HepG2 (cell line): ENCODE data around the gene BIRC7. TPM values are rescaled to one million over a fixed set of nuclear protein-coding genes. Genes with fewer than 3 reads are reported as not detected.

Experiments
- CBFB ChIP-seq: sonication (generic); formaldehyde crosslinking; IDR thresholded peaks from 2 replicates; pipeline ENCODE4 v1.4.0; 2020; ENCODE audit warnings: missing genetic modification reagents
- EED ChIP-seq: sonication (generic); formaldehyde crosslinking; IDR thresholded peaks from 2 replicates; pipeline ENCODE4 v1.5.0; 2020; ENCODE audit warnings: mild to moderate bottlenecking, missing genetic modification reagents
- GATAD2A ChIP-seq: IDR thresholded peaks from 2 replicates; pipeline ENCODE4 v1.6.1; 2016
- GPN1 ChIP-seq: sonication (generic); formaldehyde crosslinking; IDR thresholded peaks from 2 replicates; pipeline ENCODE4 v1.5.1; 2020; ENCODE audit warnings: missing genetic modification reagents, borderline replicate concordance
- REPIN1 ChIP-seq: sonication (generic); formaldehyde crosslinking; IDR thresholded peaks from 2 replicates; pipeline ENCODE4 v1.8.0; 2022; ENCODE audit warnings: missing genetic modification reagents, low read depth, mild to moderate bottlenecking, borderline replicate concordance
- SALL2 ChIP-seq: sonication (generic); formaldehyde crosslinking; IDR thresholded peaks from 2 replicates; pipeline ENCODE4 v1.8.1; 2023; ENCODE audit warnings: mild to moderate bottlenecking, missing genetic modification reagents, inconsistent platforms
- ZNF335 ChIP-seq: sonication (generic); formaldehyde crosslinking; IDR thresholded peaks from 2 replicates; pipeline ENCODE4 v1.4.0; 2020; ENCODE audit warnings: missing genetic modification reagents
- ZNF44 ChIP-seq: sonication (generic); formaldehyde crosslinking; IDR thresholded peaks from 2 replicates; pipeline ENCODE4 v1.5.1; 2020; ENCODE audit warnings: mild to moderate bottlenecking, missing genetic modification reagents
- polyA plus RNA-seq, 8 experiments: library from polyadenylated mRNA; depleted of rRNA in 3 of 8; stranded (reverse) in 7 of 8; unstranded in 1 of 8; fragments of >200 nt; fragmentation: Illumina TruSeq in 4 of 8; extraction: Trizol in 4 of 8; gene quantifications; 2 replicates each; pipeline versions ENCODE4 v1.2.1 to v1.2.3, GENCODE V29; 2011 to 2016; ENCODE audit warnings: low read depth in 4 of 8, missing spikeins in 1 of 8, mixed read lengths in 1 of 8; ENCODE audit not compliant: insufficient read depth in 1 of 8
- total RNA-seq, 5 experiments: library from RNA; depleted of rRNA; stranded (reverse); fragments of >200 nt; fragmentation: Illumina TruSeq; extraction: Trizol; gene quantifications; 2 replicates each; pipeline ENCODE4 v1.2.3, GENCODE V29; 2016; ENCODE audit warnings: low read depth in 1 of 5
- TF ChIP-seq, protein P1 (sequence below): sonication (generic); formaldehyde crosslinking; IDR thresholded peaks from 2 replicates; pipeline ENCODE4 v1.8.1; 2023; ENCODE audit warnings: mild to moderate bottlenecking, inconsistent platforms, moderate library complexity, missing genetic modification reagents, borderline replicate concordance
- TF ChIP-seq, protein P2 (sequence below): IDR thresholded peaks from 2 replicates; pipeline ENCODE4 v1.6.1; 2018; ENCODE audit warnings: missing genetic modification reagents, mild to moderate bottlenecking, missing compliant biosample characterization
- TF ChIP-seq, protein P3 (sequence below): sonication (generic); formaldehyde crosslinking; IDR thresholded peaks from 2 replicates; pipeline ENCODE4 v1.4.0; 2020; ENCODE audit warnings: mild to moderate bottlenecking, missing genetic modification reagents
- TF ChIP-seq, protein P4 (sequence below): sonication (generic); formaldehyde crosslinking; IDR thresholded peaks from 2 replicates; pipeline ENCODE4 v1.9.0; 2021; ENCODE audit warnings: missing genetic modification reagents, mild to moderate bottlenecking, borderline replicate concordance

The BIRC7 gene
- total and polyA plus RNA-seq, 2 of the 13 experiments (the other 11 are each of a cell fraction or from before 2014, with no cell fraction given), result 0.27 to 5.1 TPM

DNA sequence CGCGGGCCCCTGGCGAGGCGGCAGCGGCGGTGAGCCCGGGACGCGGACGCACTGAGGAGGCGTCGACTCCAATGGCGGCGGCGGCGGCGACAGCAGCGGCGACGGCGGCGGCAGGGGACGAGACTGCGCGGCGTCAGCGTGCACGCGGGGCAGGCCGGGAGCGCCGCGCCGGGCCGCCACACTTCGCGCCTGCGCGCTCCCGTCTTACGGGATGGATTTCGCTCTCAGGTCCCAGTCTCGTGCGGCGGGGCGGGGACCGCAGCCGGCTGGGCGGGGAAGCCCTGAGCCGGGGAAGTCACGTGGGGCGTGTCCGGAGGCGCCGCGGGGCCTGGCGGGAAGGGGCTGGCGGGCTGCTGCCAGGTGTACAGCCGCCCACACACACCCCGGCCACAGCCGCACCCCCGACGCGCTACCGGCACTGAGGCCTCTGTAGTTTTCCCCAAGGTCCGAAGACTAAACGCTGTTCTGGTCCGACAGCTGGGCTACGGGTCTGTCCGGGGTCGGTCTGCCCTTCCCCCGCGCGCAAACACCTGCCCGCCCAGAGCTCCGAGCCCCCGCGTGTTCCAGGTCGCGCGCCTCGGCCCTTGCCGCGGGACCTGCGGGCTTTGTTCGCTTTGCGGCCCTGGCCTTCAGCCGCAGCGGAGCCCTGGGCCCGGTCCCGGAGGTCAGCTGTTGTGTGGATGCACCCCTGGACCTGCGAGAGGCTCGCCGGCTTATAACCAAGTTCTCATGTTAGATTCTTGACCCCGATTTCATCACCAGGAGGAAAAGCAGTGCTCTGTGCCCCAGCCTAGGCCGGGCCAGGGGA, 19.5 kb upstream of the BIRC7 start, which contains the start of gene YTHDF1 (continued):
- TF ChIP-seq, protein P1, sequence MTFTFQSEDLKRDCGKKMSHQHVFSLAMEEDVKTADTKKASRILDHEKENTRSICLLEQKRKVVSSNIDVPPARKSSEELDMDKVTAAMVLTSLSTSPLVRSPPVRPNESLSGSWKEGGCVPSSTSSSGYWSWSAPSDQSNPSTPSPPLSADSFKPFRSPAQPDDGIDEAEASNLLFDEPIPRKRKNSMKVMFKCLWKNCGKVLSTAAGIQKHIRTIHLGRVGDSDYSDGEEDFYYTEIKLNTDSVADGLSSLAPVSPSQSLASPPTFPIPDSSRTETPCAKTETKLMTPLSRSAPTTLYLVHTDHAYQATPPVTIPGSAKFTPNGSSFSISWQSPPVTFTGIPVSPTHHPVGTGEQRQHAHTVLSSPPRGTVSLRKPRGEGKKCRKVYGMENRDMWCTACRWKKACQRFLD (CRISPR knock-in tag), result peak; percentile 97
- TF ChIP-seq GATAD2A (CRISPR knock-in tag) (peak; percentile 35; the same call in 1 of the 2 replicates), SALL2 (CRISPR knock-in tag) (peak; percentile 82; the same call in 1 of the 2 replicates), CBFB (CRISPR knock-in tag) (peak; percentile 94), GPN1 (no peak; the same call in none of the 2 replicates), REPIN1 (CRISPR knock-in tag) (peak; percentile 93), EED (CRISPR knock-in tag) (peak; percentile 81), ZNF335 (CRISPR knock-in tag) (no peak; the same call in 1 of the 2 replicates), ZNF44 (CRISPR knock-in tag) (peak; percentile 70; the same call in 1 of the 2 replicates)
- TF ChIP-seq, protein P2, sequence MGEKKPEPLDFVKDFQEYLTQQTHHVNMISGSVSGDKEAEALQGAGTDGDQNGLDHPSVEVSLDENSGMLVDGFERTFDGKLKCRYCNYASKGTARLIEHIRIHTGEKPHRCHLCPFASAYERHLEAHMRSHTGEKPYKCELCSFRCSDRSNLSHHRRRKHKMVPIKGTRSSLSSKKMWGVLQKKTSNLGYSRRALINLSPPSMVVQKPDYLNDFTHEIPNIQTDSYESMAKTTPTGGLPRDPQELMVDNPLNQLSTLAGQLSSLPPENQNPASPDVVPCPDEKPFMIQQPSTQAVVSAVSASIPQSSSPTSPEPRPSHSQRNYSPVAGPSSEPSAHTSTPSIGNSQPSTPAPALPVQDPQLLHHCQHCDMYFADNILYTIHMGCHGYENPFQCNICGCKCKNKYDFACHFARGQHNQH (CRISPR knock-in tag), result peak; percentile 92
- TF ChIP-seq, protein P3, sequence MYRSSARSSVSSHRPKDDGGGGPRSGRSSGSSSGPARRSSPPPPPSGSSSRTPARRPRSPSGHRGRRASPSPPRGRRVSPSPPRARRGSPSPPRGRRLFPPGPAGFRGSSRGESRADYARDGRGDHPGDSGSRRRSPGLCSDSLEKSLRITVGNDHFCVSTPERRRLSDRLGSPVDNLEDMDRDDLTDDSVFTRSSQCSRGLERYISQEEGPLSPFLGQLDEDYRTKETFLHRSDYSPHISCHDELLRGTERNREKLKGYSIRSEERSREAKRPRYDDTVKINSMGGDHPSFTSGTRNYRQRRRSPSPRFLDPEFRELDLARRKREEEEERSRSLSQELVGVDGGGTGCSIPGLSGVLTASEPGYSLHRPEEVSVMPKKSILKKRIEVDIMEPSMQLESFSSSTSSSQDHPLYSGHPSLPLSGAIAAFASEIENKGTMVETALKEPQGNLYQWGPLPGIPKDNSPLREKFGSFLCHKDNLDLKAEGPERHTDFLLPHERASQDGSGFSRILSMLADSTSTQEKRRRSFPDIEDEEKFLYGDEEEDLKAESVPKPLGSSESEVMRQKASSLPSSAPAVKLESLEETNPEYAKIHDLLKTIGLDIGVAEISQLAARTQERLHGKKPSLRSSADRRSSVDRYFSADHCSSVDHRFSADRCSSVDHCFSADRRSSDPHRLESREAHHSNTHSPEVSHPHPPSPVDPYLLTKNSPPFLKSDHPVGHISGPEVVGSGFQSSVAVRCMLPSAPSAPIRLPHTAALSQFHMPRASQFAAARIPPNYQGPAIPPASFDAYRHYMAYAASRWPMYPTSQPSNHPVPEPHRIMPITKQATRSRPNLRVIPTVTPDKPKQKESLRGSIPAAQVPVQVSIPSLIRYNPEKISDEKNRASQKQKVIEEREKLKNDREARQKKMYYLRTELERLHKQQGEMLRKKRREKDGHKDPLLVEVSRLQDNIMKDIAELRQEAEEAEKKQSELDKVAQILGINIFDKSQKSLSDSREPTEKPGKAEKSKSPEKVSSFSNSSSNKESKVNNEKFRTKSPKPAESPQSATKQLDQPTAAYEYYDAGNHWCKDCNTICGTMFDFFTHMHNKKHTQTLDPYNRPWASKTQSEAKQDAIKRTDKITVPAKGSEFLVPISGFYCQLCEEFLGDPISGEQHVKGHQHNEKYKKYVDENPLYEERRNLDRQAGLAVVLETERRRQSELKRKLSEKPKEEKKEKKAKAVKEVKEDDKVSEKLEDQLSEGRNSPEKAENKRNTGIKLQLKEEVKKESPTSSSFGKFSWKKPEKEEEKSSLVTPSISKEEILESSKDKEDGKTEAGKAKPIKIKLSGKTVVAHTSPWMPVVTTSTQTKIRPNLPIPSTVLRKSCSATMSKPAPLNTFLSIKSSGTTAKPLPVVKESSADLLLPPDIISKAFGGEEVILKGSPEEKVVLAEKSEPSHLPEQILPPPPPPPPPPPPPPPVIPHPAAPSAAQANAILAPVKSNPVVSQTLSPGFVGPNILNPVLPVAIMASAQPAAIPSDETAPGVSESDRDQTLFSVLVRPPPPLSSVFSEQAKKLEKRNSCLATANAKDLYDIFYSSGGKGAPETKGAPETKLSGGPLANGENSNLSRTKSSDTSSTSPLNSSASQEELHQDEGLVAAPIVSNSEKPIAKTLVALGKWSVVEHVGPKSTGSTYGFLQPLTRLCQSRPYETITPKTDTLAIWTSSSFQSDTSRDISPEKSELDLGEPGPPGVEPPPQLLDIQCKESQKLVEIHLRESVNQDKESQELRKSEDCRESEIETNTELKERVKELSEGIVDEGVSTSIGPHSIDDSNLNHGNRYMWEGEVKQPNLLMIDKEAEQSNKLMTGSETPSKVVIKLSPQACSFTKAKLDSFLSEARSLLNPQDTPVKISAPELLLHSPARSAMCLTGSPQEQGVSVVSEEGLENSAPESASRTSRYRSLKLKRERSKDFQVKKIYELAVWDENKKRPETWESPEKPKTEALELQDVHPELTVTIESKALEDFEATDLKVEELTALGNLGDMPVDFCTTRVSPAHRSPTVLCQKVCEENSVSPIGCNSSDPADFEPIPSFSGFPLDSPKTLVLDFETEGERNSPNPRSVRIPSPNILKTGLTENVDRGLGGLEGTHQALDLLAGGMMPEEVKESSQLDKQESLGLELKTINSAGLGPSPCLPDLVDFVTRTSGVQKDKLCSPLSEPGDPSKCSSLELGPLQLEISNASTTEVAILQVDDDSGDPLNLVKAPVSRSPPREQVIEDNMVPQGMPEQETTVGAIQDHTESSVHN, result peak; percentile 89; the same call in 1 of the 2 replicates
- TF ChIP-seq, protein P4, sequence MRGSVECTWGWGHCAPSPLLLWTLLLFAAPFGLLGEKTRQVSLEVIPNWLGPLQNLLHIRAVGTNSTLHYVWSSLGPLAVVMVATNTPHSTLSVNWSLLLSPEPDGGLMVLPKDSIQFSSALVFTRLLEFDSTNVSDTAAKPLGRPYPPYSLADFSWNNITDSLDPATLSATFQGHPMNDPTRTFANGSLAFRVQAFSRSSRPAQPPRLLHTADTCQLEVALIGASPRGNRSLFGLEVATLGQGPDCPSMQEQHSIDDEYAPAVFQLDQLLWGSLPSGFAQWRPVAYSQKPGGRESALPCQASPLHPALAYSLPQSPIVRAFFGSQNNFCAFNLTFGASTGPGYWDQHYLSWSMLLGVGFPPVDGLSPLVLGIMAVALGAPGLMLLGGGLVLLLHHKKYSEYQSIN, result no peak
